RWPE2 (cell line): ENCODE measurements around the gene NUPR1.

ENCODE experiments used
- ATAC-seq: fragments of 200-7000 bp; cut with Tn5 transposase; 3 replicates; pipeline ENCODE4 v1.9.1; 2021; ENCODE audit warnings: low read depth
- DNase-seq: peaks from one replicate; pipeline ENCODE4 v3.0.0-alpha.2; 2020; ENCODE audit warnings: low spot score
- H3K27ac ChIP-seq: fragments of 450-650 bp; 2 replicates; pipeline ENCODE4 v1.5.1; 2017; ENCODE audit warnings: mild to moderate bottlenecking; ENCODE audit not compliant: poor library complexity, severe bottlenecking
- H3K27me3 ChIP-seq: fragments of 250-450 bp; sonication (Bioruptor Pico); 2 replicates; pipeline ENCODE4 v1.5.1; 2021; ENCODE audit warnings: mild to moderate bottlenecking, moderate library complexity; ENCODE audit not compliant: insufficient read depth, poor library complexity, severe bottlenecking
- H3K36me3 ChIP-seq: fragments of 250-450 bp; sonication (Bioruptor Pico); 2 replicates; pipeline ENCODE4 v1.5.1; 2020; ENCODE audit warnings: low read depth, mild to moderate bottlenecking, moderate library complexity
- H3K4me1 ChIP-seq: fragments of 250-450 bp; sonication (Bioruptor Pico); 2 replicates; pipeline ENCODE4 v1.5.1; 2021; ENCODE audit warnings: mild to moderate bottlenecking, moderate library complexity; ENCODE audit not compliant: insufficient read depth, poor library complexity, severe bottlenecking
- H3K4me3 ChIP-seq: fragments of 250-450 bp; sonication (Bioruptor Pico); 2 replicates; pipeline ENCODE4 v1.5.1; 2021; ENCODE audit warnings: mild to moderate bottlenecking, moderate library complexity; ENCODE audit not compliant: severe bottlenecking
- H3K9me3 ChIP-seq: fragments of 250-450 bp; sonication (Bioruptor Pico); 2 replicates; pipeline ENCODE4 v1.5.1; 2021; ENCODE audit warnings: mild to moderate bottlenecking, moderate library complexity; ENCODE audit not compliant: severe bottlenecking
- TF ChIP-seq, protein P1 (sequence below): fragments of 450-650 bp; IDR thresholded peaks from one replicate; pipeline ENCODE4 v1.5.1; 2017; ENCODE audit warnings: mild to moderate bottlenecking, moderate library complexity; ENCODE audit not compliant: poor library complexity, severe bottlenecking

Gene NUPR1

GRCh38 chr16:28511801-28512789, 26.7 kb downstream of the NUPR1 start:
- Histone ChIP-seq H3K36me3 (no peaks in the 10 kb centered on the region), H3K9me3 (no peaks in the 10 kb centered on the region), H3K27ac (no peak overlapping the region), H3K27me3 (no peaks in the 10 kb centered on the region), H3K4me1 (no peaks in the 10 kb centered on the region), H3K4me3 (no peak overlapping the region)
- TF ChIP-seq, protein P1, sequence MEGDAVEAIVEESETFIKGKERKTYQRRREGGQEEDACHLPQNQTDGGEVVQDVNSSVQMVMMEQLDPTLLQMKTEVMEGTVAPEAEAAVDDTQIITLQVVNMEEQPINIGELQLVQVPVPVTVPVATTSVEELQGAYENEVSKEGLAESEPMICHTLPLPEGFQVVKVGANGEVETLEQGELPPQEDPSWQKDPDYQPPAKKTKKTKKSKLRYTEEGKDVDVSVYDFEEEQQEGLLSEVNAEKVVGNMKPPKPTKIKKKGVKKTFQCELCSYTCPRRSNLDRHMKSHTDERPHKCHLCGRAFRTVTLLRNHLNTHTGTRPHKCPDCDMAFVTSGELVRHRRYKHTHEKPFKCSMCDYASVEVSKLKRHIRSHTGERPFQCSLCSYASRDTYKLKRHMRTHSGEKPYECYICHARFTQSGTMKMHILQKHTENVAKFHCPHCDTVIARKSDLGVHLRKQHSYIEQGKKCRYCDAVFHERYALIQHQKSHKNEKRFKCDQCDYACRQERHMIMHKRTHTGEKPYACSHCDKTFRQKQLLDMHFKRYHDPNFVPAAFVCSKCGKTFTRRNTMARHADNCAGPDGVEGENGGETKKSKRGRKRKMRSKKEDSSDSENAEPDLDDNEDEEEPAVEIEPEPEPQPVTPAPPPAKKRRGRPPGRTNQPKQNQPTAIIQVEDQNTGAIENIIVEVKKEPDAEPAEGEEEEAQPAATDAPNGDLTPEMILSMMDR = no peak
- DNase-seq = no peak
- ATAC-seq = no peak

GRCh38 chr16:28511031-28511430, 27.7 kb downstream of the NUPR1 start:
- no peak for DNase-seq
- Histone ChIP-seq H3K4me1 (no peaks in the 10 kb centered on the region), H3K4me3 (no peak overlapping the region), H3K27me3 (no peaks in the 10 kb centered on the region), H3K9me3 (no peaks in the 10 kb centered on the region), H3K36me3 (no peaks in the 10 kb centered on the region), H3K27ac (no peak overlapping the region)
- TF ChIP-seq, protein P1 = no peak
- no peak for ATAC-seq

DNA sequence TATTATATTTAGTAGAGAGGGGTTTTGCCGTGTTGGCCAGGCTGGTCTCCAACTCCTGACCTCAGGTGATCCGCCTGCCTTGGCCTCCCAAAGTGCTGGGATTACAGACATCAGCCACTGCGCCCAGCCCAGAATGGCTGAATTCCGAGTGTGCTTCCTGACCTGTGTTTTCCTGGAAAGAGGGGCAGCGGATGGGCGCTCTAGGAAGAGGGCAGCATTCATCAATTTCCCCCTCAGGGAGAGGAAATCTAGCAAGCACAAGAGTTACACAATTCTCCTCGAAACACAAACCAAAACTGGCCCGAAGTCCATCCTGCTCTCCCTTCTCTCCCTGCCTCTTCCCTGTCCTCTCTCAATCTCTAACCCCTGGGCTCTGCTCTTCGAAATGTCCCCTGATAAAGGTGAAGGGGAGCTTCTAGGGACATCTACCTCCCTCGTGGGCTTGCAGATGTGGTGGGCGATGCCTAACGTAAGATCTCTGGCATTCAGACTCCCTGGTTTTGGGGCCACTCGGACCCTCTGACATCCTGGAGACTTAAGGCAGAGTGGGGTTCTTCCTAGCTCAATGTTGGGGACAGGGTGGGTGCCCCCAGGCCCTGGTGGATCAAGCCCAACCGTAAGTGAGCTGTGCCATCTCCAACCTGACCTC, 33.2 kb downstream of the NUPR1 start:
- DNase-seq (no peak), ATAC-seq (no peak)
- Histone ChIP-seq H3K27ac (no peak overlapping the region), H3K36me3 (no peaks in the 10 kb centered on the region), H3K4me3 (no peak overlapping the region), H3K4me1 (no peaks in the 10 kb centered on the region), H3K27me3 (no peaks in the 10 kb centered on the region), H3K9me3 (no peaks in the 10 kb centered on the region)
- TF ChIP-seq, protein P1 = no peak

GRCh38 chr16:28504707-28505404, 33.9 kb downstream of the NUPR1 start:
- H3K27ac ChIP-seq = no peak overlapping the region
- no peak overlapping the region for H3K4me3 ChIP-seq
- H3K27me3 ChIP-seq = no peaks in the 10 kb centered on the region
- DNase-seq = no peak
- H3K4me1 ChIP-seq = no peaks in the 10 kb centered on the region
- no peaks in the 10 kb centered on the region for H3K36me3 ChIP-seq
- no peak for ATAC-seq
- H3K9me3 ChIP-seq = no peaks in the 10 kb centered on the region
- TF ChIP-seq, protein P1 = no peak
